B cell (primary cell): ENCODE data around the gene OR2C3. TPM values are rescaled to one million over a fixed set of nuclear protein-coding genes. Genes with fewer than 3 reads are reported as not detected.

ENCODE experiments used
- ATAC-seq: fragments of 200-7000 bp; cut with Tn5 transposase; one replicate; pipeline ENCODE4 v1.10.0; 2021; ENCODE audit warnings: low read depth, mild to moderate bottlenecking, moderate number of reproducible peaks, moderate library complexity
- CTCF ChIA-PET: fragments of 350-600 bp; sonication (Branson Sonifier 250); formaldehyde crosslinking; loops from one replicate; lab custom pipeline; 2021; ENCODE audit warnings: antibody characterized with exemption, inconsistent platforms; lab: Charles Lee
- POLR2A ChIA-PET: fragments of 350-600 bp; sonication (Branson Sonifier 250); formaldehyde crosslinking; loops from one replicate; lab custom pipeline; 2021; ENCODE audit warnings: antibody characterized with exemption; lab: Charles Lee
- DNase-seq: peaks from one replicate; pipeline ENCODE4 v3.0.0; 2013
- H2AFZ ChIP-seq: 2 replicates; pipeline ENCODE4 v1.6.1; 2012; ENCODE audit warnings: mild to moderate bottlenecking, low read depth, low read length; ENCODE audit not compliant: insufficient read depth, poor library complexity, severe bottlenecking
- H3K27ac ChIP-seq, 2 donors: 1 replicate in 1 of 2; 2 replicates in 1 of 2; pipeline ENCODE4 v1.5.1; 2012 to 2013; ENCODE audit warnings: low read length in 2 of 2, mild to moderate bottlenecking in 2 of 2, moderate library complexity in 1 of 2
- H3K27me3 ChIP-seq, 4 experiments: fragments of 200-600 bp in 1 of 4; sonication (generic) in 1 of 4; replicated peaks in 1 of 4; 1 replicate in 2 of 4; 2 replicates in 2 of 4; pipeline versions ENCODE4 v1.6.1 to v1.7.0; 2013 to 2016; ENCODE audit warnings: low read length in 3 of 4, mild to moderate bottlenecking in 2 of 4, mixed read lengths in 1 of 4, moderate library complexity in 1 of 4; ENCODE audit not compliant: insufficient read depth in 4 of 4, control insufficient read depth in 3 of 4; ENCODE audit errors: control extremely low read depth in 1 of 4
- H3K36me3 ChIP-seq, 2 experiments: replicated peaks in 1 of 2; 1 replicate in 1 of 2; 2 replicates in 1 of 2; pipeline versions ENCODE4 v1.6.1 to v1.7.1; 2013; ENCODE audit warnings: low read length in 1 of 2; ENCODE audit not compliant: insufficient read depth in 2 of 2, control insufficient read depth in 1 of 2; ENCODE audit errors: control extremely low read depth in 1 of 2, extremely low read depth in 1 of 2
- H3K4me1 ChIP-seq, 2 donors: fragments of 200-600 bp in 1 of 2; sonication (generic) in 1 of 2; 1 replicate in 1 of 2; 2 replicates in 1 of 2; pipeline versions ENCODE4 v1.5.1 to v1.6.1; 2013 to 2017; ENCODE audit warnings: low read length in 2 of 2; ENCODE audit not compliant: control insufficient read depth in 2 of 2, insufficient read depth in 2 of 2
- H3K4me2 ChIP-seq: replicated peaks from 2 replicates; pipeline ENCODE3; 2012; ENCODE audit warnings: mild to moderate bottlenecking, low read depth, low read length; ENCODE audit not compliant: poor library complexity, severe bottlenecking
- H3K4me3 ChIP-seq, 5 experiments: fragments of 200-600 bp in 1 of 5; sonication (generic) in 1 of 5; 1 replicate in 3 of 5; 2 replicates in 2 of 5; pipeline versions ENCODE4 v1.5.1 to v1.7.0; 2011 to 2016; ENCODE audit warnings: low read length in 4 of 5, mild to moderate bottlenecking in 4 of 5, low read depth in 2 of 5, control low read depth in 1 of 5, moderate library complexity in 1 of 5; ENCODE audit not compliant: insufficient read depth in 1 of 5; ENCODE audit errors: control extremely low read depth in 1 of 5, extremely low read depth in 1 of 5
- H3K79me2 ChIP-seq: fragments of 200-600 bp; sonication (generic); one replicate; pipeline ENCODE4 v1.6.0; 2016; ENCODE audit warnings: low read length; ENCODE audit not compliant: control insufficient read depth, insufficient read depth
- H3K9ac ChIP-seq: fragments of 200-600 bp; sonication (generic); 2 replicates; pipeline ENCODE4 v1.6.1; 2017; ENCODE audit warnings: mild to moderate bottlenecking, low read length, moderate library complexity
- H3K9me3 ChIP-seq, 3 donors: one replicate each; pipeline versions ENCODE4 v1.6.1 to v1.7.1; 2013; ENCODE audit warnings: low read length in 2 of 3; ENCODE audit not compliant: control insufficient read depth in 2 of 3, insufficient read depth in 1 of 3; ENCODE audit errors: control extremely low read depth in 1 of 3
- H4K20me1 ChIP-seq: 2 replicates; pipeline ENCODE4 v1.6.0; 2012; ENCODE audit warnings: mild to moderate bottlenecking, low read length; ENCODE audit not compliant: insufficient read depth, control insufficient read depth, poor library complexity, severe bottlenecking
- H3K27ac Mint-ChIP-seq: one replicate; pipeline ENCODE4 v1.8.0; 2021; ENCODE audit warnings: mixed read lengths
- H3K27me3 Mint-ChIP-seq: one replicate; pipeline ENCODE4 v1.8.0; 2021; ENCODE audit warnings: mixed read lengths
- H3K4me1 Mint-ChIP-seq: one replicate; pipeline ENCODE4 v1.8.0; 2021; ENCODE audit warnings: mixed read lengths
- H3K4me3 Mint-ChIP-seq: one replicate; pipeline ENCODE4 v1.8.0; 2021; ENCODE audit warnings: mixed read lengths
- H3K9me3 Mint-ChIP-seq: one replicate; pipeline ENCODE4 v1.8.0; 2022; ENCODE audit warnings: mixed read lengths; ENCODE audit not compliant: insufficient read depth
- CTCF ChIP-seq: fragments of 200-600 bp; IDR thresholded peaks from one replicate; pipeline ENCODE4 v1.8.0; 2022; ENCODE audit warnings: antibody characterized with exemption, mild to moderate bottlenecking
- EZH2 ChIP-seq: IDR thresholded peaks from 2 replicates; pipeline ENCODE4 v1.6.1; 2012; ENCODE audit warnings: borderline replicate concordance, low read depth, mild to moderate bottlenecking, moderate library complexity, low read length; ENCODE audit not compliant: insufficient read depth, poor library complexity, severe bottlenecking
- WGBS: methylation state at CpG from one replicate; pipeline ENCODE4 v1.1.5; 2013; ENCODE audit warnings: missing lambda C conversion rate; ENCODE audit not compliant: insufficient coverage; 5-methylcytosine and 5-hydroxymethylcytosine counted together
- intact Hi-C: fragments of 100-400 bp; cut with micrococcal nuclease; formaldehyde crosslinking; loops from one replicate; pipeline ENCODE4 v1.10.0; 2022
- polyA plus RNA-seq: library from polyadenylated mRNA; depleted of rRNA; stranded (reverse); fragments of >200 nt; gene quantifications from 2 replicates; pipeline ENCODE4 v1.2.3, GENCODE V29; 2012
- total RNA-seq, 2 donors: library from RNA; stranded (reverse); fragments of 120-200 nt in 1 of 2; gene quantifications; 1 replicate in 1 of 2; 2 replicates in 1 of 2; pipeline versions ENCODE4 v1.2.3 to v1.2.4, GENCODE V29; 2013 to 2022

OR2C3 gene
- total and polyA plus RNA-seq, 2 donors (not counting 1 experiment from before 2014, with no cell fraction given): not detected

- ChIA-PET CTCF (interaction anchor here (1.0 kb wide), 1 partner anchor 107 kb away, joined by 4 read pairs; no protein-coding TSS in a partner anchor), POLR2A (no interaction called here)
- TF ChIP-seq CTCF (no peak), EZH2 (no peak)
- Histone ChIP-seq H3K79me2 (no peaks in the 10 kb centered on the region), H3K4me2 (no peak overlapping the region), H4K20me1 (no peaks in the 10 kb centered on the region), H3K27ac (no peak overlapping the region), H3K36me3 (no peaks in the 10 kb centered on the region), H3K9me3 (no peaks in the 10 kb centered on the region), H3K27me3 (no peaks in the 10 kb centered on the region), H3K4me3 (no peak overlapping the region), H3K9ac (no peak overlapping the region), H2AFZ (no peak overlapping the region), H3K4me1 (no peaks in the 10 kb centered on the region)
- no peak for DNase-seq
- Mint-ChIP-seq H3K27ac (no peak overlapping the region), H3K4me3 (no peak overlapping the region), H3K9me3 (no peaks in the 10 kb centered on the region), H3K4me1 (no peaks in the 10 kb centered on the region), H3K27me3 (peaks cover 22% of the 10 kb centered on the region)
- no peak for ATAC-seq
- intact Hi-C loops: no loop called here
- WGBS: 100% methylated on average over 2 of the region's 10 CpGs
Observed at GRCh38 chr1:247496581-247497285, 39.5 kb downstream of the OR2C3 start.

- no peak overlapping the region for H3K4me3 ChIP-seq
- DNase-seq (no peak), ATAC-seq (no peak)
- no peaks in the 10 kb centered on the region for H3K9me3 Mint-ChIP-seq
- peaks cover 24% of the 10 kb centered on the region for H3K27me3 Mint-ChIP-seq
- no peaks in the 10 kb centered on the region for H3K79me2 ChIP-seq
- no peak overlapping the region for H3K4me3 Mint-ChIP-seq
- H3K4me1 ChIP-seq: no peaks in the 10 kb centered on the region
- ChIA-PET POLR2A (no interaction called here), CTCF (interaction anchor here (0.9 kb wide), 1 partner anchor 122 kb away, joined by 6 read pairs; no protein-coding TSS in a partner anchor)
- no peak overlapping the region for H3K4me2 ChIP-seq
- H3K4me1 Mint-ChIP-seq: no peaks in the 10 kb centered on the region
- H3K27me3 ChIP-seq: peaks cover 0 to 5% (median 0%) of the 10 kb centered on the region in 4 experiments
- no peak overlapping the region for H3K9ac ChIP-seq
- H2AFZ ChIP-seq: no peak overlapping the region
- no CpG with 5 or more reads among the region's 2 CpGs for whole genome bisulfite sequencing
- H4K20me1 ChIP-seq: no peaks in the 10 kb centered on the region
- no peak overlapping the region for H3K27ac ChIP-seq
- no peaks in the 10 kb centered on the region for H3K36me3 ChIP-seq
- H3K27ac Mint-ChIP-seq: no peak overlapping the region
- H3K9me3 ChIP-seq: no peaks in the 10 kb centered on the region
- intact Hi-C loops: no loop called here
- no peak for TF ChIP-seq CTCF
- no peak for TF ChIP-seq EZH2
Observed at GRCh38 chr1:247494767-247495166, 41.5 kb downstream of the OR2C3 start.
